Activated CD8-positive, alpha-beta memory T cell treated with anti-CD3 and anti-CD28 coated beads for 36 hours (primary cell): ENCODE data around the gene FAM83F. TPM values are rescaled to one million over a fixed set of nuclear protein-coding genes. Genes with fewer than 3 reads are reported as not detected.

Experiments used
- CTCF ChIA-PET: fragments of 350-600 bp; sonication (Branson Sonifier 250); formaldehyde crosslinking; loops from one replicate; lab custom pipeline; 2021; ENCODE audit warnings: antibody characterized with exemption; lab: Charles Lee
- POLR2A ChIA-PET: fragments of 350-600 bp; sonication (Branson Sonifier 250); formaldehyde crosslinking; loops from one replicate; lab custom pipeline; 2021; ENCODE audit warnings: antibody characterized with exemption; lab: Charles Lee
- total RNA-seq, 2 experiments: library from RNA; stranded (reverse); gene quantifications; one replicate each; pipeline ENCODE4 v1.2.3, GENCODE V29; 2021

FAM83F gene
- total RNA-seq = under 1 TPM; 0.42 to 0.46 TPM

DNA sequence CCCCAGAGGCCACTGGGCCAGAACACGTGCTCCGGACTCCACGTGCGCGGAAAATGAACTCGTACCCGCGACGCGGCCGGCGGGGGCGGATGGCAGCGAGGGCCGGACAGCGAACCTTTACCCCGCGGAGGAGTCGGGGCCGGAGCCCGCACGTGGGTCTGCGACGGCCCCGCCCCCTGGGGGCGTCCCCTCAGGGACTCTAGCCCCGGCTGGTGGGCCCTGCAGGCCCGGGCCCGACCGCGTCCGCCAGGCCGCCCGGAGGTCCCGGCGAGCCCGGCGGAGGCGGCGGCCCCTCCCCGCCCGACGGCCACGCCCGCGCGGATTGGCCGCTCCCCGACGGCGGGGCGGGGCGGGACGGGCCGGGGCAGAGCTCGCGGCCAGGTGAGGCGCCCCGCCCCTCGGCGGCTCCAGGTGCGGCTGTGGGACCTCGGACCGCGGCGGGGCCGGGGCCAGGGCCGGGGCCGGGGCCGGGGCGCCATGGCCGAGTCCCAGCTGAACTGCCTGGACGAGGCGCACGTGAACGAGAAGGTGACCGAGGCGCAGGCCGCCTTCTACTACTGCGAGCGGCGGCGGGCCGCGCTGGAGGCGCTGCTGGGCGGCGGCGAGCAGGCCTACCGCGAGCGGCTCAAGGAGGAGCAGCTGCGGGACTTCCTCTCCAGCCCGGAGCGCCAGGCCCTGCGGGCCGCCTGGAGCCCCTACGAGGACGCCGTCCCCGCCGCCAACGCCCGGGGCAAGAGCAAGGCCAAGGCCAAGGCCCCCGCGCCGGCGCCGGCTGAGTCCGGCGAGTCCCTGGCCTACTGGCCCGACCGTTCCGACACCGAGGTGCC, at the start of gene FAM83F:
FAM83F (plus strand) TSS at position 389 of the 827 bp plus-strand sequence; CDS start at position 478, 89 bp downstream.
- POLR2A ChIA-PET = interaction anchor here (1.0 kb wide), 1 partner anchor 48 kb away, joined by 4 read pairs; no protein-coding TSS in a partner anchor
- CTCF ChIA-PET = interaction anchor here (0.8 to 1.0 kb wide), 2 partner anchors 29 to 61 kb away, joined by 3 read pairs; no protein-coding TSS in a partner anchor

DNA sequence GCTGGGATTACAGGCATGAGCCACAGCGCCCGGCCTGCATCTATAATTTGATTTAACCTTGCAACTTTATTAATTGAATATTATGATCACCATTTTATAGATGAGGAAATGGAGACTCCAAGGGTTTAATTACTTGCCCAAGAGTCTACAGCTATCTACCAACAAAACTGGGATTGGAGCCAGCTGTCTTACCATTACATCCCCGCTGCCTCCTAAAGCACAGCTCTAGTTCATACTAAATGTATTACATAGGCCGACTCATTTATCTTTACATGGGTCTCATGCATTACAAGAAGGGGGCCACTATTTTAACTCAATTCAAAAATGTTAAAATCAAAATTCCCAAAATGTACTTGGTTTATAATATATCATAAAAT, 48.6 kb upstream of the FAM83F start:
- CTCF ChIA-PET = interaction anchor here (0.8 to 1.3 kb wide), 4 partner anchors 12 to 42 kb away, joined by 3 to 4 read pairs (median 3); no protein-coding TSS in a partner anchor
- POLR2A ChIA-PET = interaction anchor here (1.0 kb wide), 1 partner anchor 48 kb away, joined by 4 read pairs; the partner anchor contains the start of gene FAM83F

GRCh38 chr22:39946503-39947219, 48.1 kb upstream of the FAM83F start:
- ChIA-PET POLR2A (interaction anchor here (1.0 kb wide), 1 partner anchor 48 kb away, joined by 4 read pairs; the partner anchor contains the start of gene FAM83F), CTCF (interaction anchor here (0.8 to 1.3 kb wide), 3 partner anchors 13 to 42 kb away, joined by 3 to 4 read pairs (median 3); no protein-coding TSS in a partner anchor)

- ChIA-PET POLR2A (no interaction called here), CTCF (interaction anchor here (0.9 kb wide), 1 partner anchor 225 kb away, joined by 3 read pairs; no protein-coding TSS in a partner anchor)
Observed at GRCh38 chr22:39947220-39948216, 47.2 kb upstream of the FAM83F start.

- POLR2A ChIA-PET = no interaction called here
Observed at GRCh38 chr22:39949964-39950737, 44.6 kb upstream of the FAM83F start.

GRCh38 chr22:39951603-39952293, 43.0 kb upstream of the FAM83F start:
- POLR2A ChIA-PET = interaction anchor here (0.8 kb wide), 1 partner anchor 9 kb away, joined by 5 read pairs; no protein-coding TSS in a partner anchor
- CTCF ChIA-PET = interaction anchor here (0.7 to 1.9 kb wide), 5 partner anchors 8 to 373 kb away, joined by 3 to 5 read pairs (median 3); partner anchors contain the start of gene TMA7B

More at GRCh38 chr22:39949964-39950737, 44.6 kb upstream of the FAM83F start:
- CTCF ChIA-PET = interaction anchor here (1.1 to 1.9 kb wide), 6 partner anchors 8 to 371 kb away, joined by 3 to 5 read pairs (median 4); no protein-coding TSS in a partner anchor

DNA sequence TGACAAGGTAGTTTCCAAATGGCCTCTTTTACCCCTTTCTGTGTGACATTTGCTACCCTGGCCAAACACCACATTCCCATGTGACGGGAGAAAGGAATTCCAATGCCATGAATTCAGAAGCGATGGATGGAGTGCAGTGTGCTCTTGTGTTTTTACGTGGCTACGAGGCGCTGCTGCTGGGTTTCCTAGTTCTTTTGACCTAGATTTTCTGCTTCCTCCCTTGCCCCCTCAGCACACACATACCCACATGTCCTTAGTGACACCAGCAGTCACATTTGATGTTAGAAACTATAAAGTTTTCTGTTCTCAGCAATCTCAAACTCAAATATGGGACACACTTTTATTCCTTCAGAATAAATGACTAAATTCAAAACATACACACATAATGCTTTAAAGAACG, 42.4 kb upstream of the FAM83F start:
- ChIA-PET POLR2A (interaction anchor here (0.6 kb wide), 1 partner anchor 432 kb away, joined by 3 read pairs; no protein-coding TSS in a partner anchor), CTCF (interaction anchor here (0.7 to 1.5 kb wide), 4 partner anchors 20 to 423 kb away, joined by 3 read pairs; no protein-coding TSS in a partner anchor)

DNA sequence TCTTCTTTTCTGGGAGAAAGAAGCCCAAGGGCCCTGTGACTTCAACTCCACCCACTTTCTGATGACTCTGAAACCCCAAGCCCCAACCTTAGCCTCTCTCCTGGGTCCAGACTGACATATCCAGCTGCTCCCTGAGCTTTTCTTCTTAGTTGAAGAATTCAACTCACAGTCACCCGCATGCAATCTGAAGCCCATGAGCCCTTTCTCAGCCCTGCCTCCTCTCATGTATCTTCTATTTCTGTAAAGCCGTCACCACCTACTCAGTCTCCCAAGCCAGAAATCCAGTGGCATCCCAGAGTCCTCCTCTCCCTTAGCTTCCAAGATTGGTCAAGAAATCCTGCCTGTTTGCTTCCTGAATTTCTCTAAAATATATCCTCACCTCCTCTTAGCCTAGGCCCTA, 41.7 kb upstream of the FAM83F start:
- CTCF ChIA-PET = interaction anchor here (0.7 to 1.3 kb wide), 3 partner anchors 83 to 424 kb away, joined by 3 read pairs; no protein-coding TSS in a partner anchor
- POLR2A ChIA-PET = interaction anchor here (0.6 kb wide), 1 partner anchor 433 kb away, joined by 3 read pairs; no protein-coding TSS in a partner anchor

DNA sequence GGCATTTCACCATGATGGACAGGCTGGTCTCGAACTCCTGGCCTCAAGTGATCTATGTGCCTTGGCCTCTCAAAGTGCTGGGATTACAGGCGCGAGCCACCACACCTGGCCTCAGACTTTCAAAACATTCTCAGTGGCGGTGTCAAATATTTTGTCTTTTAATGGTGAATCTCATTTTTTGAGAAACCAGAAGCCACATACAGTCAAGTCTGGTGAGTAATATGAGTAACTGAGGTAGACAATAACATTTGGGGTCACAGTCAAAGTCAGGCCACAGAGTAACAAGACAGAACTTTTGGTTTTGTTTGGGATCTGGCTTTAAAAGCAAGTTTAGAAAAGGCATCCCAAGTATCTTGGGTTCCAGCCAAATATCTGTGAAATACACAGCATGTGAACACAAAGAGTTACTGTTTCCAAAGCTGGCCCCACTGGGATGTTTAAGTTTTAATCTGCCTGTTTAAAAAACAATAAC, 40.1 kb upstream of the FAM83F start:
- ChIA-PET CTCF (no interaction called here), POLR2A (no interaction called here)

- ChIA-PET POLR2A (no interaction called here), CTCF (no interaction called here)
Observed at GRCh38 chr22:39955675-39956074, 39.1 kb upstream of the FAM83F start.

DNA sequence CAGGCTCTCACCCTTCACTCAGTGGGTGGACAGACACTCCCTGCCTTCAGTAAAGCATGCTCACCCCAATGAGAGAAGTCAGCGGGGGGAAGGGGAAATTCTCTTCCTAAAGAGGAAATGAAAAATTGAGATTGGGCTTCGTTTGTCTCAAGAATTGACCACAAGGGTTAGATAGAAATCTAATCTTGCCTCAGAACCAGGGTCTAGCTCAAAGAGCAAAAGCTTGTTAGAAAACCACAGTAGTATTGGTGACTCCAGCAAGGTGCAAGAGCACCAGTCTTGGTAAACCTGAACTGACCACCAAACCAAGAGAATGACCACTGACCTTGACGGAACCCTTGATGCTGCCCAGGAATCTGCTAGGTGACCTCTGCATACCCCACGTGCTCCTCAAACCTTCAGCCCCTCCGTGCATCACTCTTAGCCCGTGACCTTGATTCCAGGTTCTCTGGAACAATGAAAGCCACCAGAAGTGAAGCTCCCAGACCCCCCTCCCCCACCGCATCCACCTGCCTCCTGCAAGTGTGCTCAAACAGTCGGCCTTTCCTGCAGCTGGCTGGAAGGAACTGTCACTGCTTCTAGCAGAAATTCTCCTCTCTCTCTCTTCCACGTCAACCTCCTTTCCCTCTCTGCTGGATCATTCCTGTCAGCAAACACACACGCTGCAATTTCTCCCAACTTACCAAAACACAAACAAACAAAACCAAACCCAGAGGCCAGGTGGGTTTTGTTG, 37.7 kb upstream of the FAM83F start:
- ChIA-PET CTCF (interaction anchor here (1.1 kb wide), 1 partner anchor 423 kb away, joined by 3 read pairs; no protein-coding TSS in a partner anchor), POLR2A (interaction anchor here (0.6 kb wide), 2 partner anchors 24 to 49 kb away, joined by 4 to 6 read pairs; no protein-coding TSS in a partner anchor)

GRCh38 chr22:39958009-39958711, 36.6 kb upstream of the FAM83F start:
- POLR2A ChIA-PET = no interaction called here
- CTCF ChIA-PET = no interaction called here

GRCh38 chr22:39958949-39959639, 35.7 kb upstream of the FAM83F start:
- ChIA-PET CTCF (interaction anchor here (1.2 to 1.3 kb wide), 2 partner anchors 8 to 26 kb away, joined by 3 read pairs; no protein-coding TSS in a partner anchor), POLR2A (no interaction called here)
